CD4-positive, alpha-beta T cell (primary cell): ENCODE measurements around the gene KIAA1328. TPM values are rescaled to one million over a fixed set of nuclear protein-coding genes. Genes with fewer than 3 reads are reported as not detected.

Experiments used
- ATAC-seq: fragments of 200-7000 bp; cut with Tn5 transposase; one replicate; pipeline ENCODE4 v1.10.0; 2022; ENCODE audit warnings: mild to moderate bottlenecking; ENCODE audit not compliant: poor library complexity
- CTCF ChIA-PET: fragments of 350-600 bp; sonication (Branson Sonifier 250); formaldehyde crosslinking; loops from one replicate; lab custom pipeline; 2021; ENCODE audit warnings: antibody characterized with exemption, inconsistent platforms; lab: Charles Lee
- POLR2A ChIA-PET: fragments of 350-600 bp; sonication (Branson Sonifier 250); formaldehyde crosslinking; loops from one replicate; lab custom pipeline; 2021; ENCODE audit warnings: antibody characterized with exemption, inconsistent platforms; lab: Charles Lee
- DNase-seq, 14 experiments: peaks; one replicate each; pipeline ENCODE4 v3.0.0-alpha.2; 2013 to 2020; ENCODE audit warnings: mixed read lengths in 2 of 14
- H3K27ac ChIP-seq, 2 donors: one replicate each; pipeline versions ENCODE4 v1.5.1 to v1.7.0; 2013; ENCODE audit warnings: low read length in 2 of 2, low read depth in 1 of 2, mild to moderate bottlenecking in 1 of 2
- H3K27me3 ChIP-seq, 2 experiments: 1 replicate in 1 of 2; 2 replicates in 1 of 2; pipeline versions ENCODE4 v1.6.1 to v1.7.0; 2013; ENCODE audit warnings: low read length in 2 of 2, control low read depth in 1 of 2, mild to moderate bottlenecking in 1 of 2, moderate library complexity in 1 of 2; ENCODE audit not compliant: insufficient read depth in 2 of 2, control insufficient read depth in 1 of 2
- H3K36me3 ChIP-seq: one replicate; pipeline ENCODE4 v1.6.1; 2013; ENCODE audit warnings: low read length, control low read depth; ENCODE audit not compliant: insufficient read depth
- H3K4me1 ChIP-seq: one replicate; pipeline ENCODE4 v1.6.1; 2013; ENCODE audit warnings: low read length, control low read depth; ENCODE audit not compliant: insufficient read depth
- H3K4me3 ChIP-seq: one replicate; pipeline ENCODE4 v1.5.1; 2013; ENCODE audit warnings: mild to moderate bottlenecking, low read length, moderate library complexity
- H3K9me3 ChIP-seq, 2 experiments: 1 replicate in 1 of 2; 2 replicates in 1 of 2; pipeline versions ENCODE4 v1.6.1 to v1.7.0; 2013; ENCODE audit warnings: low read length in 2 of 2, mild to moderate bottlenecking in 2 of 2, control low read depth in 1 of 2, moderate library complexity in 1 of 2; ENCODE audit not compliant: control insufficient read depth in 1 of 2, insufficient read depth in 1 of 2
- H3K27ac Mint-ChIP-seq: one replicate; pipeline ENCODE4 v1.8.0; 2020; ENCODE audit warnings: mixed read lengths
- H3K27me3 Mint-ChIP-seq: one replicate; pipeline ENCODE4 v1.8.0; 2021; ENCODE audit warnings: mixed read lengths
- H3K36me3 Mint-ChIP-seq: one replicate; pipeline ENCODE4 v1.8.0; 2021; ENCODE audit warnings: low read depth, mixed read lengths
- H3K4me1 Mint-ChIP-seq: one replicate; pipeline ENCODE4 v1.8.0; 2021; ENCODE audit warnings: low read depth, mixed read lengths
- H3K4me3 Mint-ChIP-seq: one replicate; pipeline ENCODE4 v1.8.0; 2020; ENCODE audit warnings: mild to moderate bottlenecking, mixed read lengths
- H3K9me3 Mint-ChIP-seq: one replicate; pipeline ENCODE4 v1.8.0; 2020; ENCODE audit warnings: mixed read lengths
- CTCF ChIP-seq: fragments of 200-600 bp; IDR thresholded peaks from one replicate; pipeline ENCODE4 v1.8.0; 2022; ENCODE audit warnings: antibody characterized with exemption, mild to moderate bottlenecking
- intact Hi-C, 2 experiments: fragments of 100-400 bp; cut with DNase I in 1 of 2; cut with micrococcal nuclease in 1 of 2; formaldehyde crosslinking; loops; one replicate each; pipeline versions ENCODE4 v1.15.1 to v1.9.0; 2023 to 2025; cut with DNase I, micrococcal nuclease
- total RNA-seq, 174 experiments: library from RNA in 2 of 174; stranded (reverse) in 2 of 174; gene quantifications; one replicate each; pipeline ENCODE4 v1.2.3 and lab custom pipeline; 2021 to 2026

The KIAA1328 gene
- total RNA-seq, 2 experiments from 2014 or later: 8.7 to 9.4 TPM

- intact Hi-C loops: no loop called here
- no peak overlapping the region for H3K27ac ChIP-seq
- no peak overlapping the region for H3K4me3 ChIP-seq
- Mint-ChIP-seq H3K36me3 (peaks cover 46% of the 10 kb centered on the region), H3K9me3 (no peaks in the 10 kb centered on the region), H3K27me3 (no peaks in the 10 kb centered on the region), H3K4me1 (peaks cover 3% of the 10 kb centered on the region), H3K4me3 (no peak overlapping the region), H3K27ac (no peak overlapping the region)
- no peak for DNase-seq
- no peak for ATAC-seq
- POLR2A ChIA-PET: no interaction called here
- no peaks in the 10 kb centered on the region for H3K27me3 ChIP-seq
- no peaks in the 10 kb centered on the region for H3K9me3 ChIP-seq
- no peaks in the 10 kb centered on the region for H3K4me1 ChIP-seq
- CTCF ChIA-PET: no interaction called here
- TF ChIP-seq CTCF: no peak
- H3K36me3 ChIP-seq: peaks cover 4% of the 10 kb centered on the region
Observed at GRCh38 chr18:36862182-36862581, 33.3 kb downstream of the KIAA1328 start.

GRCh38 chr18:36867056-36867455 lies 38.1 kb downstream of the KIAA1328 start:
- Mint-ChIP-seq H3K4me1 (peaks cover 3% of the 10 kb centered on the region), H3K27ac (no peak overlapping the region), H3K4me3 (no peak overlapping the region), H3K27me3 (no peaks in the 10 kb centered on the region), H3K36me3 (peaks cover 58% of the 10 kb centered on the region), H3K9me3 (no peaks in the 10 kb centered on the region)
- Histone ChIP-seq H3K9me3 (no peaks in the 10 kb centered on the region), H3K27me3 (no peaks in the 10 kb centered on the region), H3K36me3 (no peaks in the 10 kb centered on the region), H3K27ac (no peak overlapping the region), H3K4me1 (no peaks in the 10 kb centered on the region), H3K4me3 (no peak overlapping the region)
- no peak for ATAC-seq
- ChIA-PET CTCF (no interaction called here), POLR2A (no interaction called here)
- intact Hi-C loops: no loop called here
- DNase-seq: no peak
- no peak for TF ChIP-seq CTCF

- TF ChIP-seq CTCF: no peak
- Histone ChIP-seq H3K27me3 (no peaks in the 10 kb centered on the region), H3K36me3 (peaks cover 2% of the 10 kb centered on the region), H3K27ac (no peak overlapping the region), H3K9me3 (no peaks in the 10 kb centered on the region), H3K4me1 (no peaks in the 10 kb centered on the region), H3K4me3 (no peak overlapping the region)
- intact Hi-C loops: no loop called here
- no peak for ATAC-seq
- CTCF ChIA-PET: no interaction called here
- H3K4me1 Mint-ChIP-seq: no peaks in the 10 kb centered on the region
- DNase-seq: no peak
- H3K27ac Mint-ChIP-seq: no peak overlapping the region
- H3K4me3 Mint-ChIP-seq: no peak overlapping the region
- H3K36me3 Mint-ChIP-seq: peaks cover 76% of the 10 kb centered on the region
- H3K9me3 Mint-ChIP-seq: peaks cover 2% of the 10 kb centered on the region
- POLR2A ChIA-PET: no interaction called here
- no peaks in the 10 kb centered on the region for H3K27me3 Mint-ChIP-seq
Observed at GRCh38 chr18:36871801-36872200, 42.9 kb downstream of the KIAA1328 start.
